A673 (cell line): Measurements from ENCODE around the gene DDX42. TPM values are rescaled to one million over a fixed set of nuclear protein-coding genes. Genes with fewer than 3 reads are reported as not detected.

Source experiments
- BruUV-seq: library from RNA; stranded (reverse); fragments of 400-500 nt; replicated peaks from 2 replicates; lab custom pipeline; 2021; lab: Mats Ljungman, UMichigan
- CTCF ChIA-PET: fragments of 300-600 bp; sonication (Branson Sonifier 250); formaldehyde crosslinking; loops from one replicate; lab custom pipeline; 2022; ENCODE audit warnings: antibody characterized with exemption; lab: Charles Lee
- POLR2A ChIA-PET: fragments of 300-600 bp; sonication (Branson Sonifier 250); formaldehyde crosslinking; loops from one replicate; lab custom pipeline; 2022; ENCODE audit warnings: antibody characterized with exemption; ENCODE audit not compliant: low non-redundant PET; lab: Charles Lee
- DNase-seq: peaks from one replicate; pipeline ENCODE4 v3.0.0-alpha.2; 2015; ENCODE audit warnings: low spot score
- H3K27ac ChIP-seq: fragments of 200-600 bp; sonication (generic); 2 replicates; pipeline ENCODE4 v1.5.1; 2016; ENCODE audit warnings: mixed run types, low read depth, mild to moderate bottlenecking, mixed read lengths, antibody characterized with exemption, low read length; ENCODE audit not compliant: poor library complexity, severe bottlenecking
- H3K27me3 ChIP-seq: fragments of 200-600 bp; sonication (generic); replicated peaks from 2 replicates; pipeline ENCODE4 v1.6.1; 2017; ENCODE audit warnings: mixed run types, low read depth, mild to moderate bottlenecking, mixed read lengths, antibody characterized with exemption, low read length; ENCODE audit not compliant: insufficient read depth, poor library complexity
- H3K36me3 ChIP-seq: fragments of 200-600 bp; sonication (generic); 2 replicates; pipeline ENCODE4 v1.6.1; 2016; ENCODE audit warnings: mixed run types, mild to moderate bottlenecking, mixed read lengths, antibody characterized with exemption, low read length; ENCODE audit not compliant: insufficient read depth, poor library complexity, severe bottlenecking
- H3K4me1 ChIP-seq: fragments of 200-600 bp; sonication (generic); 2 replicates; pipeline ENCODE4 v1.6.1; 2017; ENCODE audit warnings: mixed run types, mild to moderate bottlenecking, mixed read lengths, antibody characterized with exemption, low read length; ENCODE audit not compliant: insufficient read depth, poor library complexity, severe bottlenecking
- H3K4me3 ChIP-seq: fragments of 200-600 bp; sonication (generic); 2 replicates; pipeline ENCODE4 v1.5.1; 2016; ENCODE audit warnings: low read depth, mixed run types, mild to moderate bottlenecking, mixed read lengths, low read length; ENCODE audit not compliant: poor library complexity, severe bottlenecking
- H3K9me3 ChIP-seq: fragments of 200-600 bp; sonication (generic); 2 replicates; pipeline ENCODE4 v1.6.1; 2016; ENCODE audit warnings: mixed run types, low read depth, mild to moderate bottlenecking, mixed read lengths, antibody characterized with exemption, low read length; ENCODE audit not compliant: poor library complexity, severe bottlenecking
- CTCF ChIP-seq: fragments of 300-800, 200-600 bp; sonication (generic); conservative IDR thresholded peaks from 2 replicates; pipeline ENCODE4 v1.5.1; 2017; ENCODE audit warnings: low read depth, mild to moderate bottlenecking, antibody characterized with exemption, low read length, moderate library complexity, mixed read lengths
- EZH2 ChIP-seq: fragments of 200-600 bp; sonication (generic); IDR thresholded peaks from 2 replicates; pipeline ENCODE4 v1.6.1; 2017; ENCODE audit warnings: borderline replicate concordance, low read depth, mild to moderate bottlenecking, mixed read lengths, antibody characterized with exemption, low read length; ENCODE audit not compliant: poor library complexity, severe bottlenecking
- intact Hi-C: fragments of 100-400 bp; cut with micrococcal nuclease; formaldehyde crosslinking; loops from one replicate; pipeline ENCODE4 v1.10.0; 2022; ENCODE audit not compliant: unreplicated experiment
- total RNA-seq: library from RNA; stranded (reverse); gene quantifications from 2 replicates; pipeline ENCODE4 v1.2.3, GENCODE V29; 2021

Gene DDX42
- total RNA-seq, 1 experiment from 2014 or later: 148 TPM

GRCh38 chr17:63798572-63799106 lies 24.7 kb downstream of the DDX42 start:
- TF ChIP-seq EZH2: no peak
- TF ChIP-seq CTCF: no peak
- ChIA-PET CTCF (no interaction called here), POLR2A (no interaction called here)
- Histone ChIP-seq H3K27ac (no peak overlapping the region), H3K27me3 (no peaks in the 10 kb centered on the region), H3K36me3 (peaks cover 97% of the 10 kb centered on the region), H3K9me3 (no peaks in the 10 kb centered on the region), H3K4me3 (no peak overlapping the region), H3K4me1 (no peaks in the 10 kb centered on the region)
- BruUV-seq: no TSS peak
- intact Hi-C loops: no loop called here
- DNase-seq: no peak

GRCh38 chr17:63800783-63801182 lies 26.8 kb downstream of the DDX42 start:
- intact Hi-C loops: no loop called here
- ChIA-PET CTCF (no interaction called here), POLR2A (no interaction called here)
- Histone ChIP-seq H3K4me1 (no peaks in the 10 kb centered on the region), H3K4me3 (no peak overlapping the region), H3K27me3 (no peaks in the 10 kb centered on the region), H3K9me3 (no peaks in the 10 kb centered on the region), H3K27ac (no peak overlapping the region), H3K36me3 (peaks cover 97% of the 10 kb centered on the region)
- DNase-seq: no peak
- BruUV-seq: no TSS peak
- TF ChIP-seq EZH2 (no peak), CTCF (no peak)

- no peak overlapping the region for H3K27ac ChIP-seq
- POLR2A ChIA-PET: no interaction called here
Observed at GRCh38 chr17:63804328-63804727, 30.4 kb downstream of the DDX42 start.

More at GRCh38 chr17:63804328-63804727, 30.4 kb downstream of the DDX42 start:
- CTCF ChIA-PET: no interaction called here
- no peaks in the 10 kb centered on the region for H3K27me3 ChIP-seq
- H3K4me3 ChIP-seq: no peak overlapping the region
- no peaks in the 10 kb centered on the region for H3K4me1 ChIP-seq
- no TSS peak for BruUV-seq
- intact Hi-C loops: no loop called here
- no peaks in the 10 kb centered on the region for H3K9me3 ChIP-seq
- TF ChIP-seq EZH2 (no peak), CTCF (no peak)
- DNase-seq: no peak
- H3K36me3 ChIP-seq: peaks cover 97% of the 10 kb centered on the region
